ENCODE results near the gene CYB5B. TPM values are rescaled to one million over a fixed set of nuclear protein-coding genes. Genes with fewer than 3 reads are reported as not detected.

Gene CYB5B, protein sequence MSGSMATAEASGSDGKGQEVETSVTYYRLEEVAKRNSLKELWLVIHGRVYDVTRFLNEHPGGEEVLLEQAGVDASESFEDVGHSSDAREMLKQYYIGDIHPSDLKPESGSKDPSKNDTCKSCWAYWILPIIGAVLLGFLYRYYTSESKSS
- 83.0 and 125 TPM in 2 replicates for total RNA-seq

GRCh38 chr16:69424053-69424934 lies at the start of gene CYB5B:
CYB5B (plus strand) TSS chr16:69424619; CDS start chr16:69424684, 65 bp downstream.

Other genes starting within 250 kb of the CYB5B start
- 27.9 and 47.3 TPM in 2 replicates for gene SNTB2, start 237.5 kb upstream of the CYB5B start, total RNA-seq
- gene VPS4A, start 113.3 kb upstream of the CYB5B start, total RNA-seq, result 34.5 and 43.0 TPM in 2 replicates
- 11.8 and 15.2 TPM in 2 replicates for gene PDF, start 94.0 kb upstream of the CYB5B start, total RNA-seq
- 36.0 and 45.2 TPM in 2 replicates for gene COG8, start 85.1 kb upstream of the CYB5B start, total RNA-seq
- 33.8 and 42.6 TPM in 2 replicates for gene NIP7, start 84.8 kb upstream of the CYB5B start, total RNA-seq
- gene TMED6, start 72.8 kb upstream of the CYB5B start, total RNA-seq, result 0.37 TPM in 1 of 2 replicates, not detected in the other
- 10.7 and 16.2 TPM in 2 replicates for gene TERF2, start 38.6 kb upstream of the CYB5B start, total RNA-seq
- 20.2 and 27.6 TPM in 2 replicates for gene NFAT5, start 141.3 kb downstream of the CYB5B start, total RNA-seq

All from subcutaneous preadipocyte (primary cell).